Erythroblast (primary cell): ENCODE data around the gene SULT2A1.
"Not testable (repeated sequence)": the region's sequence is repeated elsewhere in the genome, so short reads cannot be mapped to it uniquely, and the experiment has no call there.

ENCODE experiments used
- GATA1 ChIP-seq: IDR thresholded peaks from 2 replicates; pipeline ENCODE4 v1.6.1; 2011; ENCODE audit warnings: low read depth, mild to moderate bottlenecking, control low read depth, low read length, moderate library complexity
- POLR2A ChIP-seq: IDR thresholded peaks from 2 replicates; pipeline ENCODE4 v1.6.1; 2011; ENCODE audit warnings: mild to moderate bottlenecking, low read length

GRCh38 chr19:47879385-47879784, 6.7 kb downstream of the SULT2A1 start:
- not testable (repeated sequence) for TF ChIP-seq POLR2A, GATA1
